ENCODE data around the gene CAVIN1.
"Not testable (repeated sequence)": the region's sequence is repeated elsewhere in the genome, so short reads cannot be mapped to it uniquely, and the experiment has no call there.

The CAVIN1 gene

GRCh38 chr17:42372142-42372541, 50.9 kb downstream of the CAVIN1 start:
- no peak for DNase-seq

- DNase-seq: not testable (repeated sequence)
These were observed 54.1 kb downstream of the CAVIN1 start for GRCh38 chr17:42368797-42369561.

- DNase-seq: not testable (repeated sequence)
These were observed 54.7 kb downstream of the CAVIN1 start for GRCh38 chr17:42368310-42368709.

GRCh38 chr17:42366176-42367023, 56.7 kb downstream of the CAVIN1 start:
- DNase-seq: not testable (repeated sequence)

- DNase-seq: no peak
These were observed 57.9 kb downstream of the CAVIN1 start for GRCh38 chr17:42365136-42365535.

GRCh38 chr17:42363767-42364585, 59.1 kb downstream of the CAVIN1 start:
- no peak for DNase-seq

DNA sequence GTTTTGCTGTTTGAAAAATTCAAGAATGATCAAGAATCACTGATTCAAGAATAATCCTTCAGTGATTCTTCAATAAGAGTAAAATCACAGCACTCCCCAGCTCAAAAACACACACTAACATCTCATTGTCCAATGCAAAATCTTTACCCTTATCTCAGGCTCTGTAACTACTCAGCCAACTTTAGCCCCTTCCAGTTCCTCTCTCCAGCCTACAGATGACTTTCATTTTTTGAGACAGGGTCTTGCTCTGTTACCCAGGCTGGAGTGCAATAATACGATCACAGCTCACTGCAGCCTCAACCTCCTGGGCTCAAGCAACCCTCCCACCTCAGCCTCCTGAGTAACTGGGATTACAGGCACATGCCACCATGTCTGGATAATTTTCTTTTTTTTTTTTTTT, 59.8 kb downstream of the CAVIN1 start:
- no peak for DNase-seq

DNA sequence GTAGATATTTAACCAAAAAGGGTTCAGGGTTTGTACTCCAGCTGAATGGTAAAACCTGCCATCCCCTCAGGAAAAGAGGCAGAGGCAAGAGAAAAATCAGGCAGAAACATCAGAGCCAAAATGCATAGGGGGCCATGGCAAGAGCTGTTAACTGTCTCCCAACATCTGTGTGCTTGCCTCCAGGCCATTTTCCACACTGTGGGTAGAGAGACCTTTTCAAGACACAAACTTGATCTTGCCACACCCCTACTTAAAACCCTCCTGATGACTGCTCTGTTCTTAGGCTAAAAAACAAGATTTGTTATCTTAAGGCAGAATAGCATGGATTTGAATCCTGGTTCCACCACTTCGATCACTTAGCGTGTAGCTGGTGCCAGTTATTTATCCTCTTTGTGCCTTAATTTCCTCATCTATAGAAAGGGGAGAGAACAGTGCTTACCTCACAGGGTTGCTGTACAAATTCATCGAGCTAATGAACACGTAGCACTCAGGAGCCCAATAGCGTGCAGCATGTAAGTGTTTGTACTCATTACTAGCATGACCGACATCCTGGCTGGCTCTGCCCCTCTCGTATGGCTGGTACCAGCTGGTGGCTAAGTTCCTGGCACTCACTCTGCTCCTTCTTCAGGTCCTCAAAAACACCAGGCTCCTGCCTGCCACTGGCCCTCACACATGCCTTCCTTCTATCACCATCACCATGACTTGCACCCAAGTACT, 60.7 kb downstream of the CAVIN1 start:
- DNase-seq: no peak

DNA sequence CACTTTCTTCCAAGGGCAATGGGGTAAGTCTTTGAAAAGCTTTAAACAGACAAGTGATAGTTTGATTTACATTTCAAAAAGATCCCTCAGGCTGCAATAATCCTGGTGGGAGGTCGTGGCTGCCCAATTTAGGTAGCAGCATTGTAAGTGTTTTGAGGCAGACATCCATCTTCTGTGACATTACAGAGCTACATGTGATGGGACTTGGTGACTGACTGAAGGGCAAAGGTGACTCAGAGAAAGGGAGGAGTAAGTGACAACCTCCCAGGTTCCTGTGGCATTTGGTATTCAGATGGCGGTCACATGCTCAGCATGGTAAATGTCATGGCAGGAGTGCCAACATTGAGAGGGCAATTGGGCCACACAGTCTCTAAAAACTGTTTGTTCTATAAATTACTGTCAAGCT, 61.3 kb downstream of the CAVIN1 start:
- peak; percentile 34 for DNase-seq

GRCh38 chr17:42360388-42360787, 62.7 kb downstream of the CAVIN1 start:
- DNase-seq: not testable (repeated sequence)

DNA sequence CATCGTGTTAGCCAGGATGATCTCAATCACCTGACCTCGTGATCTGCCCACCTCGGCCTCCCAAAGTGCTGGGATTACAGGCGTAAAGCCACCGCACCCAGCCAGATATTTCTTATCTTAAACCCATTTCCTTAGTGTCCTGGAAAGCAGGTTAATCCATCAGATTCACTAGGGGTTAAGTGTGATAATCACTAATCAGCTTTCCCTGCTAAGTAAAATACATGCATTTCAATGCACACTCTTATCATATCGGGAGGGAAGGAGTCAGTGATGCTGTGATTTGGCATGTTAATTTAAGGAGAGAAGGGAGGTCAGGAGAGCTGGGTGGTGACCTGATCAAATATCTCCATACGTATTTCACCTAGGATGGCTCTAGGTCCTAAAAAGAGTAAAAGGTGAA, 63.9 kb downstream of the CAVIN1 start:
- no peak for DNase-seq

DNA sequence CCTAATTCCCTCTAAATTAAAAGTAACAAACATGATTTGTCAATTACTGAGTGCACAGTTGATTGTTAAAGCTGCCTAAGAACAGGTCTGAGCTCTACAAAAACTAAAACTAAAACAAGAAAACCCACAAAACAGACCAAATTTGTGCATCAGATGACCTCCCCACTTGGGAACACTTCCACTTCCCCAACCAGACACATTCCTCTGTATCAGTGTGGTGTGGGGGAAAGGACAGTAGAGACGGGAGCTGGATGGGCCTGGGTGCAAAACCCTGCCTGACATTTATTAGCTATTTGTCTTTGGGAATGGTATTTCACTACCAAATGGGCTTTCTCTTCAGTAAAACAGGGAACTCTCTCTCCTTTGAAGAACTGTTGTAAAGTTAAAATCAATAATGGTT, 64.6 kb downstream of the CAVIN1 start:
- DNase-seq: no peak

DNA sequence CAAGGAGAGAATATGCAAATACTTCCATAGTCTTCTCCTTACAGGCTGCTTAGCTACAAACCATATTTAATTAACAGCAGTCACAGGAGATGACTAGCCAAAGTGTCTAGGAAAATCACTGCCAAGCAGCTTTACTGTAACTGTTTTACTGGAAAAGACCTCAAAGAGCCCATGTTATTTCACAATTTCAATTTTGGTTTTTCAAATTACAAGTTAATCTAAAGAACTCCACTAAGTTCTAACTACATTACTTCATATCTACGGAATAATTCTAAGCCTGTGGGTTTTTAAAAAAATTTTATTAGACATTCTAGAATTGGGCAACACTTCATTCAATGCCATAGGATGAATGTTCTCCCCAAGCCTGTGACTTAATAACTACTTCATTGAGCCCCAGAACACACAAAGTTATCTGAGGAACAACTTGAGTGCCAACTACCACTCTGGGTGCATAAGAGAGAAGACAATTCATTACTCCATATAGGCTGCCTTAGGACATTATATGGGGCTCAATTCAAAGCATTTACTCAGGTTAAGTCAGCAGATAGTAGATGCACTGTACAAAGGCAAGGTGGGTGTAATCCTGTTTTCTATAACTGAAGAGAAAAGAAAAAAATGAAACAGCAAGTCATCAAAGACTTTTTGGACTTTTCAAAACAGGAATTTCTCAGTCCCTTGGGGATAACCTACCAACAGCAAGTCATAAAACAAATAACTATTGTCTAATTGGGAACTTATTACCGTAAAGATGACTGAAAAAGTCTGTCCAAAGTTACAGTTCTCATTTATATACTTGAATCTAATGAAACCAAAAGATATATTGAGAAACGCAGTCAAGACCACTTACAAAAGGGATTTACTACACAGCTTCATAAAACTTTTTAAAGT, 67.9 kb downstream of the CAVIN1 start:
- DNase-seq: no peak
